Vagina (tissue), 2 donors: ENCODE data around the gene SLC46A1.

ENCODE experiments used
- CTCF ChIP-seq, 3 experiments: fragments of 450-650 bp in 2 of 3; fragments of 200-600 bp in 1 of 3; sonication (generic) in 1 of 3; IDR thresholded peaks; one replicate each; pipeline ENCODE4 v1.5.1; 2017 to 2019; ENCODE audit warnings: antibody characterized with exemption in 3 of 3, mild to moderate bottlenecking in 2 of 3, moderate library complexity in 2 of 3
- POLR2A ChIP-seq, 2 donors: fragments of 450-650 bp; IDR thresholded peaks; one replicate each; pipeline ENCODE4 v1.6.1; 2017; ENCODE audit warnings: antibody characterized with exemption in 2 of 2, mild to moderate bottlenecking in 2 of 2, moderate library complexity in 2 of 2

DNA sequence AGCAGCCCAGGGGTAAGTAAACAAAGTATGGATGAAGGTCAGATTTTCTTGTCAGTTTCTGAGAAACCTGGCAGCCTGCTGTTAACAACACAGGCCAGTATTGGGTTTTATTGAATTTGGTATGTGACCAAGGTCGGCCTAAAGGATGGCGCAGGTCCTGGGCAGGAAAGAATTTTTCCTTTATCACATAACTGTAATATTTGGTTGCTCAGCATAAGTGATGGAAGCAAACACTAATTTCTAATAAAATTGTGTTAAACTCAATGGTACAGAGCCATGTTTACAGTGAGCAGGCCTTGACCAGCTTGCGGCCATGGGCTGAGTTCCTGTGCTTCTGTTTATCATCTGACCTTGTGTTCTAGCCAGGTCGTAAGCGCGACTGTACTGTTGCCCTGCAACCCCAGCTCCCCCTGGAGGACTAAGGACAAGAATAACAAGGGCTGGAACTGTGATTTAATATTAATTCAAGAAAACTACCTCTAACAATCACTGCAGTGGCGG lies 59.2 kb downstream of the SLC46A1 start:
- TF ChIP-seq CTCF (IDR thresholded peaks at IDR 0.05): no peak
- TF ChIP-seq POLR2A (IDR thresholded peaks at IDR 0.05): no peak
